Lung (tissue), 12 donors: ENCODE results near the gene BRI3. TPM values are rescaled to one million over a fixed set of nuclear protein-coding genes. Genes with fewer than 3 reads are reported as not detected.

ENCODE experiments used
- ATAC-seq: fragments of 200-7000 bp; cut with Tn5 transposase; one replicate; pipeline ENCODE4 v1.9.1; 2020; ENCODE audit warnings: moderate number of reproducible peaks; ENCODE audit not compliant: insufficient read depth, low FRiP score
- DNase-seq, 3 donors: peaks; one replicate each; pipeline ENCODE4 v3.0.0-alpha.2; 2013 to 2017
- H3K27ac ChIP-seq, 2 donors: one replicate each; pipeline ENCODE4 v1.5.1; 2013; ENCODE audit warnings: mild to moderate bottlenecking in 2 of 2, moderate library complexity in 2 of 2, control low read depth in 1 of 2, inconsistent platforms in 1 of 2, low read depth in 1 of 2, low read length in 1 of 2
- H3K27me3 ChIP-seq, 3 donors: one replicate each; pipeline ENCODE4 v1.5.1; 2013; ENCODE audit warnings: low read length in 2 of 3; ENCODE audit not compliant: control insufficient read depth in 3 of 3, insufficient read depth in 3 of 3
- H3K36me3 ChIP-seq, 4 donors: one replicate each; pipeline ENCODE4 v1.5.1; 2013; ENCODE audit warnings: low read length in 4 of 4, mild to moderate bottlenecking in 1 of 4, moderate library complexity in 1 of 4; ENCODE audit not compliant: control insufficient read depth in 4 of 4, insufficient read depth in 4 of 4
- H3K4me1 ChIP-seq, 5 donors: one replicate each; pipeline ENCODE4 v1.5.1; 2013; ENCODE audit warnings: low read length in 5 of 5, mild to moderate bottlenecking in 2 of 5, moderate library complexity in 1 of 5; ENCODE audit not compliant: control insufficient read depth in 5 of 5, insufficient read depth in 5 of 5
- H3K4me3 ChIP-seq: one replicate; pipeline ENCODE4 v1.5.1; 2013; ENCODE audit warnings: mild to moderate bottlenecking, control low read depth, moderate library complexity
- H3K9ac ChIP-seq, 2 donors: one replicate each; pipeline ENCODE4 v1.5.1; 2013; ENCODE audit warnings: low read length in 2 of 2, control low read depth in 1 of 2; ENCODE audit not compliant: insufficient read depth in 1 of 2
- H3K9me3 ChIP-seq, 4 donors: one replicate each; pipeline ENCODE4 v1.5.1; 2013; ENCODE audit warnings: low read length in 3 of 4, mild to moderate bottlenecking in 1 of 4, moderate library complexity in 1 of 4; ENCODE audit not compliant: control insufficient read depth in 4 of 4, insufficient read depth in 3 of 4
- WGBS, 2 donors: extraction: QIAGEN DNeasy Blood & Tissue Kit; methylation state at CpG; one replicate each; pipeline ENCODE4 v1.1.7; 2013; 5-methylcytosine and 5-hydroxymethylcytosine counted together
- polyA plus RNA-seq, 2 donors: library from polyadenylated mRNA; stranded (reverse); fragments of 200-250 nt; gene quantifications; one replicate each; pipeline ENCODE4 v1.2.1, GENCODE V29; 2013
- total RNA-seq, 2 donors: library from RNA; depleted of rRNA in 1 of 2; stranded (reverse); fragments of >200 nt in 1 of 2; gene quantifications; one replicate each; pipeline ENCODE4 v1.2.1, GENCODE V29; 2014 to 2021
- TF ChIP-seq, protein P1 (sequence below): IDR thresholded peaks from 2 replicates; pipeline ENCODE4 v1.5.1; 2012; ENCODE audit warnings: mild to moderate bottlenecking; ENCODE audit errors: control extremely low read depth, extremely low read depth
- donor health status: control.
- donor health status: control.
- donor health status: Bipolar disorder and iron deficiency.
- donor health status: healthy.
- donor health status: DM: yes; HTN: yes; CAD: no.

BRI3 gene
- total and polyA plus RNA-seq, 4 donors: 99.7 to 615 (median 439) TPM

DNA sequence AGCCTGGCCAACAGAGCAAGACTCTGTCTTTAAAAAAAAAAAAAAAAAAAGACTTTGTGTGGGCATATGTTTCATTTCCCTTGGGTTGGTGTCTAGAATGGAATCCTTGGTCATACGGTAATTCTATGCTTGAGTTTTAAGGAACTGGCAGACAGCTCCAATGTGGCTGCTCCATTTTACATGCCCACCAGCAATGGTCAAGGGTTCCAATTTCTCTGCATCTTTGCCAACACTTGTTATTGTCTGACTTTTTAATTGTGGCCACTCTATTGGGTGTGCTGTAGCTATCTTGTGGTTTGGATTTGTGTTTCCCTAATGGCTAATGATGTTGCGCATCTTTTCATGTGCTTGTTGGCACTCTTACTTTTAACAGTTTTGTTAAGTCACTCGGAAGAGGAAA lies 57.6 kb downstream of the BRI3 start:
- Histone ChIP-seq H3K27ac (no peak overlapping the region), H3K4me1 (no peaks in the 10 kb centered on the region), H3K9me3 (no peaks in the 10 kb centered on the region), H3K4me3 (no peak overlapping the region), H3K27me3 (no peaks in the 10 kb centered on the region), H3K9ac (no peak overlapping the region), H3K36me3 (peaks cover 0 to 2% (median 0%) of the 10 kb centered on the region in 4 donors)
- DNase-seq (no peak), ATAC-seq (no peak)
- TF ChIP-seq, protein P1, sequence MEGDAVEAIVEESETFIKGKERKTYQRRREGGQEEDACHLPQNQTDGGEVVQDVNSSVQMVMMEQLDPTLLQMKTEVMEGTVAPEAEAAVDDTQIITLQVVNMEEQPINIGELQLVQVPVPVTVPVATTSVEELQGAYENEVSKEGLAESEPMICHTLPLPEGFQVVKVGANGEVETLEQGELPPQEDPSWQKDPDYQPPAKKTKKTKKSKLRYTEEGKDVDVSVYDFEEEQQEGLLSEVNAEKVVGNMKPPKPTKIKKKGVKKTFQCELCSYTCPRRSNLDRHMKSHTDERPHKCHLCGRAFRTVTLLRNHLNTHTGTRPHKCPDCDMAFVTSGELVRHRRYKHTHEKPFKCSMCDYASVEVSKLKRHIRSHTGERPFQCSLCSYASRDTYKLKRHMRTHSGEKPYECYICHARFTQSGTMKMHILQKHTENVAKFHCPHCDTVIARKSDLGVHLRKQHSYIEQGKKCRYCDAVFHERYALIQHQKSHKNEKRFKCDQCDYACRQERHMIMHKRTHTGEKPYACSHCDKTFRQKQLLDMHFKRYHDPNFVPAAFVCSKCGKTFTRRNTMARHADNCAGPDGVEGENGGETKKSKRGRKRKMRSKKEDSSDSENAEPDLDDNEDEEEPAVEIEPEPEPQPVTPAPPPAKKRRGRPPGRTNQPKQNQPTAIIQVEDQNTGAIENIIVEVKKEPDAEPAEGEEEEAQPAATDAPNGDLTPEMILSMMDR: no peak
- WGBS, 2 donors: 99% methylated on average over 3 of the region's 3 CpGs

DNA sequence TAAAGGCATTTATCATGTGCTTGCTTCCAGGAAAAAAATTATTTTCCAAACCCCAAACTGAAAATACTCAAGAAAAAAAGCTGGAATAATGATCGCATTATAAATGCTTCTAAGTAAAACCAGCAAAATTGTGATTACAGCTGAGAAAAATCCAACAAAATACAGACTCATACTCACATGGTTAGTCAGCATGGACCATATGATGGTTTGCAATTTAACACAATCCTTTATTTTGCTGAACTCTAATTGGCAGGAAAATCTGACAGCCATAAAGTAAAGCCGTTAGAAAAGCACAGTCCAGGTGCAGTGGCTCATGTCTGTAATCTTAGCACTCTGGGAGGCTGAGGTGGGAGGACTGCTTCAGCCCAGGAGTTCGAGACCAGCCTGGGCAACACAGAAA lies 59.6 kb downstream of the BRI3 start:
- H3K9me3 ChIP-seq: no peaks in the 10 kb centered on the region
- H3K9ac ChIP-seq: no peak overlapping the region
- no peak for DNase-seq
- H3K36me3 ChIP-seq: peaks cover 0 to 2% (median 0%) of the 10 kb centered on the region in 4 donors
- no peaks in the 10 kb centered on the region for H3K4me1 ChIP-seq
- TF ChIP-seq, protein P1: no peak
- no peak overlapping the region for H3K27ac ChIP-seq
- no peaks in the 10 kb centered on the region for H3K27me3 ChIP-seq
- H3K4me3 ChIP-seq: no peak overlapping the region
- no peak for ATAC-seq
- 86% methylated on average over 3 of the region's 3 CpGs for WGBS, 2 donors

Other genes with a start within 250 kb of the BRI3 start
- gene LMTK2, start 174.8 kb upstream of the BRI3 start, total RNA-seq: 10 to 100 TPM; 23.5 to 25.8 TPM
- gene LMTK2, start 174.8 kb upstream of the BRI3 start, polyA plus RNA-seq: 1 to 10 TPM; 6.6 to 7.8 TPM
- 1 to 10 TPM; 1.5 to 3.6 TPM for gene BHLHA15, start 70.2 kb upstream of the BRI3 start, total RNA-seq
- gene BHLHA15, start 70.2 kb upstream of the BRI3 start, polyA plus RNA-seq: 1 to 10 TPM in 1 of 2 donors, under 1 TPM in 1; 0.93 to 4.0 TPM
- 10 to 100 TPM; 27.6 to 73.6 TPM for gene TECPR1, start 29.5 kb upstream of the BRI3 start, total RNA-seq
- 10 to 100 TPM; 16.7 to 36.1 TPM for gene TECPR1, start 29.5 kb upstream of the BRI3 start, polyA plus RNA-seq
- gene BAIAP2L1, start 119.4 kb downstream of the BRI3 start, total RNA-seq: 10 to 100 TPM; 24.7 to 29.2 TPM
- 10 to 100 TPM; 12.5 to 15.1 TPM for gene BAIAP2L1, start 119.4 kb downstream of the BRI3 start, polyA plus RNA-seq